ENCODE measurements around the gene CLIP2.

CLIP2 gene

GRCh38 chr7:74293577-74293908 lies 4.3 kb downstream of the CLIP2 start:
- TF ChIP-seq POU2F2 (IDR thresholded peaks at IDR 0.05; ENCODE audit: low read depth, low read length), result no peak
- TF ChIP-seq TAF1 (IDR thresholded peaks at IDR 0.05; ENCODE audit: low read depth, low read length), result no peak
- no peak for TF ChIP-seq POLR2AphosphoS5 (IDR thresholded peaks at IDR 0.05; ENCODE audit: low read depth, low read length)
- no peak for TF ChIP-seq SPI1 (IDR thresholded peaks at IDR 0.05; ENCODE audit: low read depth, low read length)
- no peak for TF ChIP-seq POLR2A (IDR thresholded peaks at IDR 0.05; ENCODE audit: low read depth, low read length)
- TF ChIP-seq PAX5 (IDR thresholded peaks at IDR 0.05; ENCODE audit: insufficient read depth, low read length, severe bottlenecking), result no peak

GRCh38 chr7:74294191-74294998 lies 5.2 kb downstream of the CLIP2 start:
- TF ChIP-seq SPI1 (IDR thresholded peaks at IDR 0.05; ENCODE audit: low read depth, low read length), result no peak
- no peak for TF ChIP-seq TAF1 (IDR thresholded peaks at IDR 0.05; ENCODE audit: low read depth, low read length)
- FAIRE-seq, result no peak
- DNase-seq (ENCODE audit: insufficient read length, low spot score), result no peak

More at GRCh38 chr7:74293577-74293908, 4.3 kb downstream of the CLIP2 start:
- FAIRE-seq (no peak), DNase-seq (ENCODE audit: insufficient read length, low spot score) (no peak)

- no peak for TF ChIP-seq PAX5 (IDR thresholded peaks at IDR 0.05; ENCODE audit: insufficient read depth, low read length, severe bottlenecking)
- no peak for TF ChIP-seq POLR2A (IDR thresholded peaks at IDR 0.05; ENCODE audit: low read depth, low read length)
- no peak for TF ChIP-seq SPI1 (IDR thresholded peaks at IDR 0.05; ENCODE audit: low read depth, low read length)
- TF ChIP-seq TAF1 (IDR thresholded peaks at IDR 0.05; ENCODE audit: low read depth, low read length), result no peak
- TF ChIP-seq POLR2AphosphoS5 (IDR thresholded peaks at IDR 0.05; ENCODE audit: low read depth, low read length), result no peak
- no peak for TF ChIP-seq POU2F2 (IDR thresholded peaks at IDR 0.05; ENCODE audit: low read depth, low read length)
- no peak for FAIRE-seq
- DNase-seq (ENCODE audit: insufficient read length, low spot score), result no peak
These were observed 8.5 kb downstream of the CLIP2 start for GRCh38 chr7:74297516-74298233.

GRCh38 chr7:74299401-74299800 lies 10.2 kb downstream of the CLIP2 start:
- FAIRE-seq (no peak), DNase-seq (ENCODE audit: insufficient read length, low spot score) (no peak)
- TF ChIP-seq PAX5 (IDR thresholded peaks at IDR 0.05; ENCODE audit: insufficient read depth, low read length, severe bottlenecking) (no peak), POU2F2 (IDR thresholded peaks at IDR 0.05; ENCODE audit: low read depth, low read length) (no peak), SPI1 (IDR thresholded peaks at IDR 0.05; ENCODE audit: low read depth, low read length) (no peak), TAF1 (IDR thresholded peaks at IDR 0.05; ENCODE audit: low read depth, low read length) (no peak), POLR2AphosphoS5 (IDR thresholded peaks at IDR 0.05; ENCODE audit: low read depth, low read length) (no peak), POLR2A (IDR thresholded peaks at IDR 0.05; ENCODE audit: low read depth, low read length) (no peak)

GRCh38 chr7:74300926-74301325 lies 11.7 kb downstream of the CLIP2 start:
- no peak for TF ChIP-seq PAX5 (IDR thresholded peaks at IDR 0.05; ENCODE audit: insufficient read depth, low read length, severe bottlenecking)
- TF ChIP-seq POLR2A (IDR thresholded peaks at IDR 0.05; ENCODE audit: low read depth, low read length), result no peak
- TF ChIP-seq SPI1 (IDR thresholded peaks at IDR 0.05; ENCODE audit: low read depth, low read length), result no peak
- TF ChIP-seq POLR2AphosphoS5 (IDR thresholded peaks at IDR 0.05; ENCODE audit: low read depth, low read length), result no peak
- TF ChIP-seq POU2F2 (IDR thresholded peaks at IDR 0.05; ENCODE audit: low read depth, low read length), result no peak
- FAIRE-seq, result no peak
- no peak for DNase-seq (ENCODE audit: insufficient read length, low spot score)

GRCh38 chr7:74302745-74303221 lies 13.6 kb downstream of the CLIP2 start:
- FAIRE-seq, result no peak
- TF ChIP-seq TAF1 (IDR thresholded peaks at IDR 0.05; ENCODE audit: low read depth, low read length), result no peak
- no peak for DNase-seq (ENCODE audit: insufficient read length, low spot score)

GRCh38 chr7:74304550-74304949 lies 15.3 kb downstream of the CLIP2 start:
- no peak for DNase-seq (ENCODE audit: insufficient read length, low spot score)
- TF ChIP-seq POLR2AphosphoS5 (IDR thresholded peaks at IDR 0.05; ENCODE audit: low read depth, low read length), result no peak
- TF ChIP-seq PAX5 (IDR thresholded peaks at IDR 0.05; ENCODE audit: insufficient read depth, low read length, severe bottlenecking), result no peak
- no peak for TF ChIP-seq TAF1 (IDR thresholded peaks at IDR 0.05; ENCODE audit: low read depth, low read length)
- TF ChIP-seq POLR2A (IDR thresholded peaks at IDR 0.05; ENCODE audit: low read depth, low read length), result no peak
- no peak for TF ChIP-seq POU2F2 (IDR thresholded peaks at IDR 0.05; ENCODE audit: low read depth, low read length)
- TF ChIP-seq SPI1 (IDR thresholded peaks at IDR 0.05; ENCODE audit: low read depth, low read length), result no peak
- no peak for FAIRE-seq

GRCh38 chr7:74306004-74306729 lies 17.0 kb downstream of the CLIP2 start:
- FAIRE-seq, result no peak
- TF ChIP-seq TAF1 (IDR thresholded peaks at IDR 0.05; ENCODE audit: low read depth, low read length) (no peak), POLR2A (IDR thresholded peaks at IDR 0.05; ENCODE audit: low read depth, low read length) (no peak), POLR2AphosphoS5 (IDR thresholded peaks at IDR 0.05; ENCODE audit: low read depth, low read length) (no peak), PAX5 (IDR thresholded peaks at IDR 0.05; ENCODE audit: insufficient read depth, low read length, severe bottlenecking) (no peak), SPI1 (IDR thresholded peaks at IDR 0.05; ENCODE audit: low read depth, low read length) (no peak), POU2F2 (IDR thresholded peaks at IDR 0.05; ENCODE audit: low read depth, low read length) (no peak)

GRCh38 chr7:74306730-74307469 lies 17.7 kb downstream of the CLIP2 start:
- TF ChIP-seq SPI1 (IDR thresholded peaks at IDR 0.05; ENCODE audit: low read depth, low read length), result no peak
- TF ChIP-seq PAX5 (IDR thresholded peaks at IDR 0.05; ENCODE audit: insufficient read depth, low read length, severe bottlenecking), result no peak
- TF ChIP-seq POLR2AphosphoS5 (IDR thresholded peaks at IDR 0.05; ENCODE audit: low read depth, low read length), result no peak
- TF ChIP-seq POU2F2 (IDR thresholded peaks at IDR 0.05; ENCODE audit: low read depth, low read length), result no peak
- TF ChIP-seq POLR2A (IDR thresholded peaks at IDR 0.05; ENCODE audit: low read depth, low read length), result no peak
- TF ChIP-seq TAF1 (IDR thresholded peaks at IDR 0.05; ENCODE audit: low read depth, low read length), result no peak
- no peak for DNase-seq (ENCODE audit: insufficient read length, low spot score)
- FAIRE-seq, result peak; percentile 75

More at GRCh38 chr7:74306004-74306729, 17.0 kb downstream of the CLIP2 start:
- DNase-seq (ENCODE audit: insufficient read length, low spot score), result no peak

All from GM12891 (cell line).